Measurements from ENCODE around the gene CDCP1.

The CDCP1 gene

DNA sequence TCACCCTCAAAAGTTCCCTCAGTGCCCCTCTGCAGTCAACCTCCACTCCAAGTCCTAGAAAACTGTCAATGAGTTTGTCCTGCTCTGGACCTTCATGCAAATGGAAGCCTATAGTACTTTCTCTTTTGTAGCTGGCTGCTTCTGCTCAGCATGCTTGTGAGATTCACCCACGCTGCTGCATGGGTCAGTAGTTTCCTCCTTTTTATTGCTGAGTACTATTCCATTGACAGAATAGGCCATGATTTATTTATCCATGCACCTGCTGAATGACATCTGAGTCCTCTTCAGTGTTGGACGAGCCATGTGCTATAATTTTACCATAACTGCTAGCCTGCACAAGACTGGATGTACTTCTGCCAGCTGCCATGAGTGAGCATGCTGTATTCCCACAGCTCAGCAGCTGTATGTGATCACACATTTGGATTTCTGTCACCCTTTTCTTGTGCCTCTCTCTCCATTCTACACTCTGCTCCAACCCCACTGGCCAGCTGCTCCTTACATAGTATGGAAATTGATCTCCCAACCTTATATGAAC, 26.3 kb downstream of the CDCP1 start:
- TF ChIP-seq, protein P1, sequence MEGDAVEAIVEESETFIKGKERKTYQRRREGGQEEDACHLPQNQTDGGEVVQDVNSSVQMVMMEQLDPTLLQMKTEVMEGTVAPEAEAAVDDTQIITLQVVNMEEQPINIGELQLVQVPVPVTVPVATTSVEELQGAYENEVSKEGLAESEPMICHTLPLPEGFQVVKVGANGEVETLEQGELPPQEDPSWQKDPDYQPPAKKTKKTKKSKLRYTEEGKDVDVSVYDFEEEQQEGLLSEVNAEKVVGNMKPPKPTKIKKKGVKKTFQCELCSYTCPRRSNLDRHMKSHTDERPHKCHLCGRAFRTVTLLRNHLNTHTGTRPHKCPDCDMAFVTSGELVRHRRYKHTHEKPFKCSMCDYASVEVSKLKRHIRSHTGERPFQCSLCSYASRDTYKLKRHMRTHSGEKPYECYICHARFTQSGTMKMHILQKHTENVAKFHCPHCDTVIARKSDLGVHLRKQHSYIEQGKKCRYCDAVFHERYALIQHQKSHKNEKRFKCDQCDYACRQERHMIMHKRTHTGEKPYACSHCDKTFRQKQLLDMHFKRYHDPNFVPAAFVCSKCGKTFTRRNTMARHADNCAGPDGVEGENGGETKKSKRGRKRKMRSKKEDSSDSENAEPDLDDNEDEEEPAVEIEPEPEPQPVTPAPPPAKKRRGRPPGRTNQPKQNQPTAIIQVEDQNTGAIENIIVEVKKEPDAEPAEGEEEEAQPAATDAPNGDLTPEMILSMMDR (IDR thresholded peaks at IDR 0.05; ENCODE audit: low read depth, low read length) = no peak
- DNase-seq (ENCODE audit: extremely low read depth, low read depth) = no peak

DNA sequence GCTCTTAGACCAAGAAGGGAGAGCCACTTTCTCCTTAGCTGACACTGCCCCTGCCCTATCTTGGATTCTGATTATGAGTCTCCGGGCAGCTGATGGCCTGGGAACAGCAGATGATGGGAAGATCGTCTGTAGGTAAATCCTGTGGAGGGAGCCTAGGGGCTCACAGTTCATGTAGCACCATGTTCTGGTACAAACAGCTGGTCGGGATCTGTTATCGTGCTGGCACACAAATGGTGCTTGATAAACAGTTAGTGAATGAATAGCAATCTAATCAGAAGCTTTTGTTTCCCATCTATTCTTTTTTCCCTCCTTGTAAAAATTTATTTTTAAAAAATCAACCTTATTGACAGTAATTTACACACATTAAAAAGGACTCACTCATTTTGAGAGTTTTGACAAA, 26.8 kb downstream of the CDCP1 start:
- TF ChIP-seq, protein P1 (IDR thresholded peaks at IDR 0.05; ENCODE audit: low read depth, low read length) = no peak
- no peak for DNase-seq (ENCODE audit: extremely low read depth, low read depth)

DNA sequence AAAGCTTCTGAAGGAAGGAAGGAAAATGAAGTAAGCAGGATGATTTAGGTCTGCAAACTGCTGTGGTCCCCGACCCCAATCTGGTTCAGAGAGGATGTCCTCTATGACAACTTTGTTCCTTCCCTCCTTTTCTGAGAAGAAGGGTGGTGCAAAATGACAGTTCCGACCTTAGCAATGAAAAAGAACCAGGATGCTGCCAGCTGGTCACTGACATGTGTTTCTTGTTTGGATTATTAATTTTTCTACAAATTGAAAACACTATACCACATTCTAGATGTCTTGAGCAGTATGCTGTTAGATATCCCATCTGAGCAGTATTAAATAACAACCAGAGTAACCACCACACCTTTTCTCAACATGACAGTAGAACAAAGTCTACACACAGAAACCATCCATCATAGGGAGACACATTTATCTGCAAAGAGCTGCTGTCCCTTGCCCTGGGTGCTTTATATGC, 27.5 kb downstream of the CDCP1 start:
- no peak for DNase-seq (ENCODE audit: extremely low read depth, low read depth)

DNA sequence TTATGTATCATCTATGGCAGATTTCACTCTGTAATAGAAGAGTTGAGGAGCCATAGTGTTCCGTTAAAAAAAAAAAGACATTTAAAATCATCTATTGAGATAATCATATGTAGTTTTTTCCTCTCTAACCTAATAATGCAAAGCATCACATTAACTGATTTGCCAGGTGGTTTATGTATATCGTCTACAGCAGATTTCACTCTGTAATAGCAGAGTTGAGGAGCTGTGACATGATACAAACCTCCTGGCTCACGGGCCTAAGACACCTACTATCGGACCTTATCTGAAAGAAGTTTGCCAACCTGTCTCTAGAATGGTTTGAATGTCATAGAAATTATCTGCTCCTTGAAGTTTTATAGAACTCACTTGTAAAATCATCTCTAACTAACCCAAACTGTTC, 29.8 kb downstream of the CDCP1 start:
- TF ChIP-seq, protein P1 (IDR thresholded peaks at IDR 0.05; ENCODE audit: low read depth, low read length) = no peak

More for the DNA sequence above, 27.5 kb downstream of the CDCP1 start:
- TF ChIP-seq, protein P1 (IDR thresholded peaks at IDR 0.05; ENCODE audit: low read depth, low read length) = no peak

DNA sequence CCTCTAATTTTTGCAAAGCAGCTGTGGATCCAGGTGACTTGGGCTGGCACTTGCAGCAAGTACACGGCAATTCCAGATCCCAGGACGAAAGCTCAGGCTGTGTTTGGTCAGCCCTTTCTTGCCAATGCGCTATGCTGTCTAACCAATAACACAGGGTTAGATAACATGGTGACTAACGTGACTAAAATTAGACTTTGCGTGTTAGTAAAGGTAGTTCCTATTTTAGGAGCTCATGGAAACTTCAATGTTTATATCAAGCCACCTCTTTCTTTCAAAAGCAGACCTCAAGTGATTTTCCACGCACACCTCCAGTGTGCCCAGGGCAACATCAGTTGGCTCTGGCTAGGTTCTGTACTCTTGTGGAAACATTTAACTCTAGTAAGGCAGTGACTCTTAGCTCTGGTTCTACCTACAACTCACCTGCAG, 32.5 kb downstream of the CDCP1 start:
- no peak for DNase-seq (ENCODE audit: extremely low read depth, low read depth)
- TF ChIP-seq, protein P1 (IDR thresholded peaks at IDR 0.05; ENCODE audit: low read depth, low read length) = no peak

More for the DNA sequence above, 29.8 kb downstream of the CDCP1 start:
- no peak for DNase-seq (ENCODE audit: extremely low read depth, low read depth)

DNA sequence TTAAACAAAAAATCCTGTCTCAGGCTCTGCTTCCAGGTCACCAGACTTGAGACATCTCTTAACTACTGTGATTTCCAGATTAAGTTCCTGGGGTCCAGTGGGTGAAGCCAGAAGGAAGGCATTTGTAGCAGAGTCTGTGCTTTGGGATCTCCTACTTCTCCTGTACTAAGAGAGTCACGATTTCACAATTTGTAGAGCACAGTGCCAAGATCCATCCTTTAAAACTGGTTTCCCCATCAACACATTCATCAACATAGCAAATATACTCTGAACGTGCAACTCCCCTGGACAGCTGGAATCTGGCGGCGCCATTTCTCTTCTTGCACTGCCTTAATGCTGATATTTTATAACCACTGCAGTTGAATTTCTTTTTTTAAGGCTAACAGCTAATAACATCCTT, 33.2 kb downstream of the CDCP1 start:
- DNase-seq (ENCODE audit: extremely low read depth, low read depth) = no peak
- TF ChIP-seq, protein P1 (IDR thresholded peaks at IDR 0.05; ENCODE audit: low read depth, low read length) = no peak

DNA sequence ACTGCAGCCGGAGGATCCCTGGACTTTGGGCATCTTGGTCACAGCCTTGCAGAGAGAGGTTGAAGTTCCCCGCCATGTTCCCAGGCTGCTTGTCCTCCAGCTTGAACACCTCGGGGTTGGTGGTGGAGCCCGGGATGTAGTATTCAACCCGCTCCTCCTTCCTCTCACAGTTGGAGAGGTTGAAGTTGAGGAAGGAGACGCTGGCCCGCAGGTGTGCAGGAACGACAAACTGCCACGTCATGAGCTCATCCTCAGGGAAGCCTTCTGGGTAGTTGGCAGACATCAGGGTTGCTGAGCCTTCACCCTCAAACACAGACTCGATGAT, 35.7 kb downstream of the CDCP1 start:
- no peak for DNase-seq (ENCODE audit: extremely low read depth, low read depth)
- TF ChIP-seq, protein P1 (IDR thresholded peaks at IDR 0.05; ENCODE audit: low read depth, low read length) = no peak

Data from AG09319 (cell line).